ENCODE data around the gene LUM.
"Not testable (repeated sequence)": the region's sequence is repeated elsewhere in the genome, so short reads cannot be mapped to it uniquely, and the experiment has no call there.

The LUM gene

GRCh38 chr12:91110311-91110924 is 876 bp downstream of the LUM start:
- FAIRE-seq (no peak), DNase-seq (ENCODE audit: low spot score) (no peak)

GRCh38 chr12:91109581-91110310 is 1.5 kb downstream of the LUM start:
- DNase-seq (ENCODE audit: low spot score) (no peak), FAIRE-seq (no peak)

- FAIRE-seq (no peak), DNase-seq (ENCODE audit: low spot score) (peak; percentile 11)
Measured at GRCh38 chr12:91109148-91109564, 2.1 kb downstream of the LUM start.

GRCh38 chr12:91108196-91108755 is 3.0 kb downstream of the LUM start:
- no peak for FAIRE-seq
- no peak for DNase-seq (ENCODE audit: low spot score)

GRCh38 chr12:91106283-91106682 is 5.0 kb downstream of the LUM start:
- FAIRE-seq (no peak), DNase-seq (ENCODE audit: low spot score) (no peak)

GRCh38 chr12:91105807-91106206 is 5.5 kb downstream of the LUM start:
- FAIRE-seq = no peak
- DNase-seq (ENCODE audit: low spot score) = no peak

GRCh38 chr12:91104812-91105466 is 6.4 kb downstream of the LUM start:
- FAIRE-seq (no peak), DNase-seq (ENCODE audit: low spot score) (no peak)

- DNase-seq (ENCODE audit: low spot score) (no peak), FAIRE-seq (no peak)
Measured at GRCh38 chr12:91103624-91104023, 7.7 kb downstream of the LUM start.

- no peak for DNase-seq (ENCODE audit: low spot score)
- no peak for FAIRE-seq
Measured at GRCh38 chr12:91103101-91103500, 8.2 kb downstream of the LUM start.

- DNase-seq (ENCODE audit: low spot score) = no peak
Measured at GRCh38 chr12:91100906-91101305, 10.4 kb downstream of the LUM start.

GRCh38 chr12:91099836-91100235 is 11.5 kb downstream of the LUM start:
- DNase-seq (ENCODE audit: low spot score) (no peak), FAIRE-seq (no peak)

More at GRCh38 chr12:91100906-91101305, 10.4 kb downstream of the LUM start:
- no peak for FAIRE-seq

- FAIRE-seq (no peak), DNase-seq (ENCODE audit: low spot score) (no peak)
Measured at GRCh38 chr12:91099341-91099740, 12.0 kb downstream of the LUM start.

GRCh38 chr12:91098941-91099340 is 12.4 kb downstream of the LUM start:
- FAIRE-seq (no peak), DNase-seq (ENCODE audit: low spot score) (peak; percentile 47)

- DNase-seq (ENCODE audit: low spot score) = no peak
- FAIRE-seq = no peak
Measured at GRCh38 chr12:91098461-91098860, 12.8 kb downstream of the LUM start.

- FAIRE-seq (no peak), DNase-seq (ENCODE audit: low spot score) (no peak)
Measured at GRCh38 chr12:91094957-91095356, 16.3 kb downstream of the LUM start.

- no peak for FAIRE-seq
- no peak for DNase-seq (ENCODE audit: low spot score)
Measured at GRCh38 chr12:91094032-91094662, 17.1 kb downstream of the LUM start.

GRCh38 chr12:91093341-91093740 is 18.0 kb downstream of the LUM start:
- no peak for DNase-seq (ENCODE audit: low spot score)
- FAIRE-seq = no peak

- no peak for FAIRE-seq
- DNase-seq (ENCODE audit: low spot score) = no peak
Measured at GRCh38 chr12:91091916-91092715, 19.2 kb downstream of the LUM start.

- not testable (repeated sequence) for FAIRE-seq; DNase-seq (ENCODE audit: low spot score)
Measured at GRCh38 chr12:91089953-91090352, 21.3 kb downstream of the LUM start.

- no peak for DNase-seq (ENCODE audit: low spot score)
- FAIRE-seq = no peak
Measured at GRCh38 chr12:91080041-91080440, 31.3 kb downstream of the LUM start.

- FAIRE-seq (no peak), DNase-seq (ENCODE audit: low spot score) (no peak)
Measured at GRCh38 chr12:91078501-91078900, 32.8 kb downstream of the LUM start.

Data from urothelium cell line (cell line).